ENCODE results near the gene EPC2.

The EPC2 gene

DNA sequence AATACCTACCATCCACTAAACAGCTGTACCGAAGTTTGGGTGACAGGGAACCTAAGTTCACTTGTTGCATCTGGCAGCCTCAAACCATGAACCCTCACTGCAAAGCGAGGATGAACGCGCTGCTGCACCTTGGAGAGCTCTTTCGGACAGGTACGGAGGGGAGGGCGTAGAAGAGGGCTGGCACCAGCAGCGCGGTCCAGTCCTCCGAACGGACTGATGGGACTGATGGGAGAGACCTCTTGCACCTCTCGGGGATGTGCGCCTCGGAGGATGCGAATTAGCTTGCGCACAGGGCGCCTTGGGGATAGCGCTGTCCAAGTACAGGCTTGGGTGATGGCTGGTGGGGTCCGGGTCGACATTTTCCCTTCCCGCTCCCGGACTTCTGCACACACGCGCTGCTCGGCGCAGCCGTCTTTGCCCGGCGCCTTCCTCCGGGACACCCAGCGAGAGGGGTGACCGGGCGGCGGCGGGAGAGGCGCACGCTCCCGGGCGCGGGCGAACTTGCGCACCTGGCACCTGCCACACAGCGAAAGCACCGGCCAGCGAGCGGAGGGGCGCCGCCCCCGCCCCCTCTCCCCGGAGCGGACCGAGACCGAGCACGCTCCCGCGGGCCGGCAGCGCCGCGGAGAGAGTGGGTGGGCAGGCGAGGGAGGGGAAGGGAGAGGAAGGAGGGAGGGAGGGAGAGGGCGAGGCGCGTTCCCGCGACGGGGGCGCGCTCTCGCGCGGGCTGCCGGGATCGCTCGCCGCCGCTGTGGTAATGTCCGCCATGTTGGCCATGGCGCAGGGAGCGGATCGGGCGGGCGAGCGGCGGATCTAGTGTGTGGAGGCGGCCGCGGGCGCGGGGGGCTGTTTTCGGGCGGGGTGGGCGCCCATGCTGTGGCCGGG is at the start of gene EPC2:
Gene EPC2 (plus strand): TSS at position 754 of the 885 bp plus-strand sequence. CDS start 267 bp downstream, outside the sequence.
- peak; percentile 86 for DNase-seq

DNA sequence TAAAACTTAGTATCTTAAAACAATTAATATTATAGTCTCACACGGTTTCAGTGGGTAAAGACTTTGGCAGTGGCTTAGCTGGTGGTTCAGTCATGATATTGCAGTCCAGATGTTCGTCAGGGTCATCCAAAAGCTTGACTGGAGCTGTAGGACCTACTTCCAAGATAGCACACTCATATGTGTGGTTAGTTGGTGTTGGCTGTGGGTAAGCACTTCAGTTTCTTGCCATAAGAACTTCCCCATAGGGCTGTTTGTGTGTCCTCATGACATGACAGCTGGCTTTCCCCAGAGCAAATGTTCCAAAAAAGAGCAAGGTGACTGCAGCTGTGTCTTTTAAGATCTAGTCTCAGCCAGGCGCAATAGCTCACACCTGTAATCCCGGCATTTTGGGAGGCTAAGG is 48.5 kb upstream of the EPC2 start:
- no peak for DNase-seq

DNA sequence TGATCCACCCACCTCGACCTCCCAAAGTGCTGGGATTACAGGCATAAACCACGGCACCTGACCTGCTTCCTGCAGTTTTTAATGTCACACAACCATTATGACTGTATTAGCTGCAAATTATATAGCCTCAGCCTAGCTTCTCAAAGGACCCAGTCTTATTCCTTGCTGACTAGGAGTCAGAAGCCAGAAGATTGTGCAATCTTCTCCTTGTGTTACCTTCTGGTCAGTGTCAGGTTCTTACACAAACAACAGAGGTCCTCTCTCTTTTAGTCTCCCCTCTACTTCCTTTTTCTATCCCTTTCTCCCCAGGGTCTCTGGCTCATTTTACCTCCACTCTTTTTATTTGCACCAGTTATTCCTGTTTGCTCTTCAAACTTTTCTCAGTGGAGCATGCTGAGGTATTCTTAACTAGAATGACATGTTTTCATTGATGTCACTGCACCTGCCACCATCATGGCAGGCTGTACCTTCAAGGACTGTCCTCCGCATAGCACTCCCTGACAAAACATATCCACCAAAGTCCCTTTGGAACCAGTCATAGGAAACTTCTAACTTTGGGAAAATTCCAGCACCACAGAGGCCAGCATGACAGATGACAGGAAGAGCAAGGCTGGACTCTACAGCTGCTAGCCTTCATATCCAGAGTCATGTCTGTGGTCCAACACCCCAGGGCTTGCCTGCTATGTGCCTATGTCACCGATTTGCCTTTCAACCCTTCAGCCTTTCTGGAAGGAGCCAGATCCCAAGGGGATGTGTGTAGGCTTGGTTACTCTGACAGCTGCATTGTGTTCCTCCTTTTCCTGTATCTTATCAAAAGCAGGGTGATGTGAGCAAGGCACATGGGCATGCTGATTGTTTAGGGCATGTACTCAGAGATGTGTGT is 45.2 kb upstream of the EPC2 start:
- DNase-seq, result no peak

DNA sequence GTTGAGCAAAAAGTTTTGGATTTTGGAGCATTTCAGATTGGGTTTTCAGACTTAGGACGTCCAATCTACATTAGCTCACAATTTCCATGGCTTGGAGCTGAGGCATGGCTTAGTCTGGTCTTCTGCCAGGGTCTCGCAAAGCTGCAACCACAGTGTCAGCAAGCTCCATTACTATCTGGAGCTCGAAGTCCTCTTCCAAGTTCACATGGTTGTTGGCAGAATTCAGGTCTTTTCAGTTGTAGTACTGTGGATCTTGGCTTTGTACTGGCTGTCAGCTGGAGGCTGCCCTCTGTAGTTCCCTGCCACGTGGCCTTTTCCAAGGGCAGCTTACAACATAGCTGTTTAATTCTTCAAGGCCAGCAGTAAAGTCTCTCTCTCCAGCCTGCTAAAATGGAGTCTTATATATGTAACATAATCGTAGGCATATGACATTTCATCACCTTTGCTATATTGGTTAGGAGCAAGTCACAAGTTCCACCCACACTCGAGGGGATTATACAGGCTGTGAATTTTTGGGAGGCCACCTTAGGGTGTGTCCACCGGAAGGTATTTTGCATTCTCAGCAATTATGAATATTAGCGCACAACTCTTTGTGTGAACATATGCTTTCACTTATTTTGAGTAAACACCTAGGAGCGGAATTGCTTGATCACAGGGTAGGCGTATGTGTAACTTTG is 41.5 kb upstream of the EPC2 start:
- peak; percentile 53 for DNase-seq

DNA sequence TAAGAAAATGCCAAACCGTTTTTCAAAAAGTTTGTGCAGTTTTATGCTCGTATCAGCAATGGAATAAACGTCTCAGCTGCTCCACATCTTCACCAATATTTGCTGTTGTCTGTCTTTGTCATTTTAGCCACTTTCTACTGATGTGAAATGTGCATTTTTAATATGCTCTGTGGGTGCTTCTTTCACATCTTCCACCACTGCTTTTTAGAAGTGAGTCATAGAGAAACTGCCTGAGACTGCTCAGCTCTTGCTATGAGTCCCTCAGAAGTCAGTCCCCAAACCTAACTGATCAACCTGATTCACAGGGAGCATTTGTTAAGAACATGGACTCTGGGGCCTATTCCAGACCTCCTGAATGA is 41.0 kb upstream of the EPC2 start:
- DNase-seq, result peak; percentile 27

- no peak for DNase-seq
Observed at GRCh38 chr2:148604927-148605326, 39.6 kb upstream of the EPC2 start.

DNA sequence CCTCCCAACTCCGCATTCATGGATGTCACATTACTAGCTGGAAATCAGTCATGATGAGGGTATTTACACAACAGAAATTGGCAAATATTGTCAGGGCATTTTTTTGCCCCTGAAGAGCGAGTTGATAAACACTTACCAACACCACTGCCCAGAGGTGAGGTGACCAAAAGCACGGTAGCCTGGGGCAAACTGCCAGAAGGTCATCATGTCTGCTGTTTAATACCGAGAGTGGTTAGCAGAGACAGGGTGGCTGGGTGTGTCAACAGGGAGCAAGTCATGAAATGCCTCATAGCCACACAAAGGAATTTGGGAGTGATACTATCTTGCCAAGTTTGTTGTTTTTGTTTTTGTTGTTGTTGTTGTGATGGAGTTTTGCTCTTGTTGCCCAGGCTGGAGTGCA is 37.0 kb upstream of the EPC2 start:
- no peak for DNase-seq

DNA sequence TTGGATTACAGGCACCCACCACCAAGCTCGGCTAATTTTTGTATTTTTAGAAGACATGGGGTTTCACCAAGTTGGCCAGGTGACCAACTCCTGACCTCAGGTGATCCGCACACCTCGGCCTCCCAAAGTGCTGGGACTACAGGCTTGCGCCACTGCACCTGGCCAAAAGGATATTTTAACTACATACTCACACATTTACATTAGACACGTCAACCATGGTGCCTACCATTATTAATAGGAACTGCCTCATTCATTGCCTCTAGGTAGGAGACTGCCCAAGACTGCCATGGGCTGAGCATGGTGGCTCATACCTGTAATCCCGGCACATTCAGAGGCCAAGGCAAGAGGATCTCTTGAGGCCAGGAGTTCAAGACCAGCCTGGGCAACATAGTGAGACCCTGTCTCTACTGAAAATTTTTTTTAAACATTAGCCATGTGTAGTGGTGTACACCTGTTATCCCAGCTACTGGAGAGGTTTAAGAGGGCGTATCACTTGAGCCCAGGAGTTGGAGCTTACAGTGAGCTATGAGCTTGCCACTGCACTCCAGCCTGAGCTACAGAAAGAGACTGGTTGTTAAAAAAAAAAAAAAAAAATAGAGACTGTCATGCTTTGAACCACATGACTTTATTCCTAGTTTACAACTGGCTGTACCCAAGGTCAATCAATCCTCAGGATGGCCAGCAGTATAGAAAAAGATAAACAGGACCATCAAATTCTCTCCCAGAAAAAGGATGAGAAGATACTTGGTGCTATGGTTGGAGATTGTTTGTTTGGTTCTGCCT is 31.1 kb upstream of the EPC2 start:
- DNase-seq, result no peak

- no peak for DNase-seq
Observed at GRCh38 chr2:148614014-148614321, 30.6 kb upstream of the EPC2 start.

GRCh38 chr2:148614322-148615049 is 30.1 kb upstream of the EPC2 start:
- no peak for DNase-seq

DNA sequence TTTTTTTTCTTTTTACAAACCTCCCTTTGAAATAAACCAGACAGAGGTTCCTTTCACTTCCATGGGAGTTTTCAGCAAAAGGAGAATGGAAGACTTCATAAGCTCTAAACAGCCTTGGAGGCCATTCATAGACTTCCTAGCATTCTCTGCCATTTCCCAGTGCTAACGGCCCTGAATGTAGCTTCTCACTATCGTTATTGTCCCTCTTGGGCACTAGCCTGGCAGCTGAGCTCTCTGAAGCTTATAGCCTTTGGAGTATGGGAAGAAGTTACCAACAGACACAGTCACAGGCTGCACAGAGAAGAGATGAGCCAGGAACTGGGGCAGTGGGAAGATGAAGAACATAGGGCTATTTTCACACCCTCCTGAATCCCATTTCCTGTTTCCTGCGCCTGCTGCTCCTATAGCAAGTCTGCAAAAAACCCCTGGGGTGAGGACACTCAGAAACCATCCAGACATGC is 29.1 kb upstream of the EPC2 start:
- no peak for DNase-seq

DNA sequence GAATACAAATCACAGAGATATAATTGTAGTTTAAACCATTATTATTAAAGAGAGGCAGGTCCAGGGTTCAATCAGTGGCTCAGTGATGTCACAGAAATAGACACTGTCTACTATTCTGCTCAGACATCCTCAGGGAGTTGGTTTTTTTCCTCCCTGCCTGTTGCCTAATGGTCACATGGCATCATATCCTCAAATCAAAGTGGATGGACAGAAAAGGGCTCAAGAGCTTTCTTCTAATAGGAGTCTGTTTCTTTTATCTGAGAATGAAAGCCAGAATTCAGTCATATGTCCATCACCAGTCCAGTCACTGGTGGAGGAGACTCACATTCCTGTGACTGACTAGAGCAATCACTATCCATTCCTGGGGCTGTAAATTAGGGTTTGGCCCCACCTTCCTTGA is 27.9 kb upstream of the EPC2 start:
- no peak for DNase-seq

- DNase-seq, result no peak
Observed at GRCh38 chr2:148617219-148617618, 27.3 kb upstream of the EPC2 start.

- DNase-seq, result no peak
Observed at GRCh38 chr2:148619560-148620195, 24.9 kb upstream of the EPC2 start.

DNA sequence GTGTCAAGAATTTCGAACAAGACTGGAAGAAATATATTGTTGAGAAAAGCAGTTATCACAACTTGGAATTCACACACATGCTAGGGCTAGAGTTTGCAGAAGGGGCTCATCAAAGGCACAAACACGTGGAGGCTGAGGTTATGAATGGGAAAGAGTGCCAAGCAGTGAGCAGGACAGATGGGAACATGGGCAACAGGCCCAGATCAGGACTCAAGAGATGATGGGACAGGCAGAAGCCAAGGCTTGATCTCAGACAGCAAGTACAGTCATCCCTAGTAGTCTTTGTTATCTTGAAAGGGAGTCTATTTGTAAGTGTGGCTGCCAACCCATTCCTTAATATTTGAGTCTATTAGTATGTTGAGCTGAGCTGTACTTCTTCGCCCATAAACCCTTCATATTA is 22.2 kb upstream of the EPC2 start:
- DNase-seq, result no peak

- DNase-seq, result no peak
Observed at GRCh38 chr2:148623086-148623485, 21.5 kb upstream of the EPC2 start.

DNA sequence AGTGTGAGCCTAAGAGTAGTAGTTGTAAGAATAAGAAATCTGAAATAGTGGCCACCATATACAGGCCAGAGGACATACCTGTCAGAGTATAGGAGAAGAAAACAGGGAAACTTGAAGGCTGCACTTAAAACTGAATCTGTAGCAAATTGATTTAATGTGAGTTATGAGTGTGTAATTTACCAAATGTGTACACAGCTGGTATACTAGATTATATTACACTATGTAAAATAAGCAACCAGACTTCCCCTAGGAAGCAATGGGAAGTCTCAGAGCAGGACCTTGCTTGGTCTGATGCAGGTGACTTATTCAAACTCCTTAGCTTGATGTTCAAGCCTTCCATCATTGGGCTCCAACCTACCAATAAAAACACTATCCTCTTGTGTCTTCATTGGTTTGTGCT is 17.3 kb upstream of the EPC2 start:
- DNase-seq, result no peak

GRCh38 chr2:148634749-148635148 is 9.8 kb upstream of the EPC2 start:
- DNase-seq, result no peak

- DNase-seq, result no peak
Observed at GRCh38 chr2:148638543-148638942, 6.0 kb upstream of the EPC2 start.

DNA sequence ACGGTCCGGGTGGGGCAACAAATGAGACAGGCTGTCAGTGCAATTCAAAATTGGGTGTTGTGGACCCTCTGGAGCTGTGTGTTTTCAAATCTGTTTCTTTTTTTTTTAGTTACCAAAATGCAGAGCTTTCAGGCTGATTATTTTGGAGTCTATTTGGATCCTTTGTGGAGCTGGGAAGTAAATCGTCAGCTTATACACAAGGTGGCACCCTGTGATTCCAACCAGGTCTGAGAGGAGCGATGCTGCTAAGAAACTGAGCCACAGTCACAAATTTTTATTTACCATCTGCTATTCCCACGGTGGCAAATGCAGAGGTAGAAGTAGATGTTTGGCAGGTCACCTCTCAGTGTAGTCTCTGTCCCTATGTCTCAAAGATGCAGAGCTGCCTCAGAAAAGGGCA is 3.8 kb upstream of the EPC2 start:
- DNase-seq, result no peak

- DNase-seq, result no peak
Observed at GRCh38 chr2:148642112-148642744, 2.3 kb upstream of the EPC2 start.

Measured in stimulated activated CD4-positive, alpha-beta T cell treated with anti-CD3 and anti-CD28 coated beads, Interleukin-1b, Interleukin-23, amount 100 ng/mL, for 48 hours (primary cell).